ENCODE measurements around the gene CST3.

GRCh38 chr20:23602699-23603098, 35.1 kb downstream of the CST3 start:
- TF ChIP-seq CTCF (IDR thresholded peaks at IDR 0.05) (no peak), ZFX (IDR thresholded peaks at IDR 0.05; ENCODE audit: borderline replicate concordance) (no peak)

All from 22Rv1 (cell line).